Pons (tissue), 1 donor: ENCODE results near the gene CLIP4.

Experiments
- DNase-seq: peaks from one replicate; pipeline ENCODE4 v3.0.0-alpha.2; 2016; ENCODE audit warnings: low spot score

CLIP4 gene

DNA sequence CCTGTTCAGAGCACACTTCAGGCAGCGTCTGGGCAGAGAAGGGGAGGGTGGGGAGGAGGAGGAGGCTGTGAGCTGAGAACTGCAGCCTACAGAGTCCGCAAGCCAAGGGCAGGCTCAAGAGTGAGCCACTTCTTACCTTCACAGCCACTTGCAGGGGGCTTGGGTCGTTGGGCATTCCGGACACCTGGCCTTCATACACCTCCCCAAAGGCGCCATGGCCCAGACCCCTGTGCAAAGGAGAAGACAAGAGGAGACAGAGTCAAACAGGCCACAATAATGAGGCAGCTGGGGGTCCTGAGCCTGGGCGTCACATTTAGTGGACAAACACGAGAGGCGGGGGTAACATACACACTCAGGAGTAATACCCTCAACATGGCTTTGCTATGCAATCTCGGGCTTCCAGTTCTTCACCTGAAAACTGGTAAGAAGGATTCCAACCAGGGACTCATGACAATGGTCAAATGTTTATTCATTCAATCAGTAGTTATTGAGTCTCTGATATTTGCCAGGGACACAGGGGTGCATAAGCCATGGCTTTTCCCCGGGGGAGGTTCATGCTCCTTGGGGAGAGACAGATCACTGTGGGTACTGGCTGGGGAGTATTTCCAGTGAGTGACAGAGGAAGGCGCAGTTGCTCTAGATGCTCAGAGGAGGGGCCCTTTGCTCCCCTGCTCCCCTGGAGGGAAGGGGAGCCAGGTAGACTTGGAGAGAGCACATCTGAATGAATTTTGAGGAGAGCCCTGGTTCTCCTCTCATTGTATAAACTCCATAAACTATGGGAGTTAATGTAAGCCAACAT, 107.4 kb downstream of the CLIP4 start:
- no peak for DNase-seq

- no peak for DNase-seq
Observed at GRCh38 chr2:29223257-29223656, 108.0 kb downstream of the CLIP4 start.

DNA sequence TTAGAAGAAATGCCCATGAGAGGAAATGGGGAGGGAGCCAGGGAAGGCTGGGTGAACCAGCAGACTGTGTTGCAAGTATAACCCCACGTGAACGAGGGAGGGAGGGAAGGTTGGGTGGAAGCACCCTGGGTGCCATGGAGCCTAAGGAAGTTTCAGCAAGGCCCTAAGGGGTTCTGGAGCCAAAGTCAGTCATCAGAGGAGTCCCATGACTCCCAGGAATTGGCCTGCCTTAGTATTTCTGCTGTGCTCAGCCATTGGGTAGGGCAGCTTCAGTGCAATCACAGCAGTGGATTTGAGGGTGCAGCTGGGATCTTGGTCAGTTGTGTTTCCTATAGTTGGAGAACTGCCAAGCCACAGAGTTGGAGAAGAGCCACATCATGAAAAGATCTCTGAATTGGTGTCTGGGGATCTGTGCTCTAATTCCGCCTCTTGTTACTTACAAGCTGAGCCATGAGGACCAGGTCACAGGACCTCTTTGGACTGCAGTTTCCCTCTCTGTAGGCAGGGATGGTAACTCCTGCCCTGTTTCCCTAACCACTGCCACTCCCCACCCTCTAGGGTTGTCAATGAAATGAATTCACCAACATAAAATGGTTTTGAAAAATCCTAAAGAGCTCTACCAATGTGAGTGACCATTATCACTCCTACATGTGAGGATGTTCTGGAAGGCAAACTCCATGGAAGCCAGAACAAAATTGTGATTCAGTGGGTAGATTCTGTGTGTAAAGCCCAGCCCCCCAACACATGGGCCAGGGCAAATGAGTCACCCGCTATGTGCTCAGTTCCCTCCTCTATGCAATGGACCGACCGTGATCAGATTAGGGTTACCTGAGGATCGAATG, 108.9 kb downstream of the CLIP4 start:
- peak; percentile 62 for DNase-seq

GRCh38 chr2:29224693-29225551, 109.7 kb downstream of the CLIP4 start:
- DNase-seq = no peak

DNA sequence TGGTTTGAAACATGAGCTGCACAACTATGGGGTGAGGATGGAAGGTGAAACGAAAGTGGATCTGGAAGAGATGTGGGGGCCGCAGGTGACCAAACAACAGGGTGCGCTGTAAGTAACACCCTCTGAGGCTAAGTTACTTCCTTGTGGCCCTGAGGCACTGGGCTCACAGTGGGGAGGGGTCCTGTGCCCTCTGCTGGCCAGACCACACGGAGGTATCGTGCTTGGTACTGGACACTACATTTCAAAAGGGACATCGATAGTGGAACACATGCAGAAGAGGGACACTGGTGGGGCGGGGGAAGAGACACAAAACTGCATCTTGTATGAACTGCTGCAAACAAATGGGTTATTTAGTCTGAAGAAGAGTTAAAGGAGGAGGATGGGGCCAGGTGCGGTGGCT, 110.6 kb downstream of the CLIP4 start:
- DNase-seq = no peak

DNA sequence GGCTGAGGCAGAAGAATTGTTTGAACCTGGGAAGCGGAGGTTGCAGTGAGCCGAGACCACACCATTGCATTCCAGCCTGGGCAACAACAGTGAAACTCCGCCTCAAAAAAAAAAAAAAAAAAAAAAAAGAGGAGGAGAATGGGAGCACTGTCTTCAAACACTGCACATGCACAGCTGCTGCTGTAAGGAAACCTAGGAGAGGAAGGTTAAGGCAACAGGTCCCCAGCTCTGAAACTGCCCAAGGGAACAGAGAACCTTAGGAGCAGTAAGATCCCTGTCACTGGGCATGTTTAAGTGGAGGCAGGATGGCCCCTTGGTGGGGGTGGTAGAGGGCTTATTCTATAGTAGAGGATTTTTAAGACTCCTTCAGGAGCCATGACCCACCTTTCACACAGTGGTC, 111.2 kb downstream of the CLIP4 start:
- no peak for DNase-seq

DNA sequence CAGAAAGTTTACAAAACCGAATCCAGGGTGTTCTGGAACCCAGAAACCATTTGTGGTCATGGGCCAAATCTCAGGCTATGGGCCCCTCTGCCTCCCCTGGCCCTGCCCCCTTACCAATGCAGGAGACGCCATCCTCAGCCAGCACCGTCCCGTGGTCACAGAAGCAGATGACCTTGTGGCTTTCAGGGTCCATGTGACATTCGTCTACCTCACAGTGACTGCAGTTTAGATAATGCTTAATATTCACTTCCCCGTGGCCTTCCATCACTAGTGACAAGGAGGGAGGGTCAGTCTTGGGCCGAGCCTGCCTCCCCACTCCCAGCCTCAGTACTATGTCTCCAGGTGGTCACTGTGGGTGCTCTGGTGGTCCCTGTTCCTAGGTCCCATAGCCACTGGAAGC, 111.6 kb downstream of the CLIP4 start:
- DNase-seq = no peak

- DNase-seq = no peak
Observed at GRCh38 chr2:29227935-29228675, 112.9 kb downstream of the CLIP4 start.

- DNase-seq = no peak
Observed at GRCh38 chr2:29228947-29229346, 113.7 kb downstream of the CLIP4 start.

- DNase-seq = no peak
Observed at GRCh38 chr2:29229640-29230039, 114.4 kb downstream of the CLIP4 start.

DNA sequence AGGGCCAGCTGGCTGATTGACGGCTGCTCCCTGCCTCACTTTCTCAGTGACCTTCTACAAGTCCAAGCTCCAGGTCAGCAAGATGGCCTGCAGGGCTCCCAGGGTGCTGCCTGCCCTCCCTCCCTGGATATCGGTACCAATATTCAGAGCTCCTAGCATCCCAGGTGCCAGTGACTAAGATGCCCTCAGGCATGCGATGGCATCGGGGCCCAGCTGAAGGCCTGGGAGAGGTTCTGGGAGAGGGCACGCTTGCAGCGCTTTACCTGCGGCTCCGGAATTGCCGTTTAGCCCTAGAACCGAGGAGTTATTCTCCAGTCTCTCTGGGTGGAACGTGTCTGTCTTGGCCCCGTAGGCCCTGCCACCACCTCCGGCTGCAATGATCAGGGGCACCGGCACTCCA, 116.8 kb downstream of the CLIP4 start:
- no peak for DNase-seq

DNA sequence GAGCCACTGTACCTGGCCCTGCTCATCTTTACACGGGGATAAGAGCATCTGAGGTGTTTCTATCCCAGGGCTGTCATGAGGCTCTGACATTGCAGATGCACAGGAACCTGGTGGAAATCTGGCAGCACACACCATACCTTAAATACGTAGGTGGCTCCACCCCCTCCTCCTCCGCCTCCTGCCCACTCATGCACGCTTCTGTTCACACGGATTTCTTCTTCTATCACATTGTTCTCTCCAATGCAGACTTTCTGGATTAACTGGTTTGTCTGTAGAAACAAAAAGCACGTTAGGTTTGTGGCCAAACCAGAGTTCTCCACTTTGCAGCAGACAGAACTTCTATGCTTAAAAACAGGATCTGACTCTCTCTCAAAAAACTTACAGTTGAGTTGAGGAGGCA, 118.2 kb downstream of the CLIP4 start:
- DNase-seq = no peak

DNA sequence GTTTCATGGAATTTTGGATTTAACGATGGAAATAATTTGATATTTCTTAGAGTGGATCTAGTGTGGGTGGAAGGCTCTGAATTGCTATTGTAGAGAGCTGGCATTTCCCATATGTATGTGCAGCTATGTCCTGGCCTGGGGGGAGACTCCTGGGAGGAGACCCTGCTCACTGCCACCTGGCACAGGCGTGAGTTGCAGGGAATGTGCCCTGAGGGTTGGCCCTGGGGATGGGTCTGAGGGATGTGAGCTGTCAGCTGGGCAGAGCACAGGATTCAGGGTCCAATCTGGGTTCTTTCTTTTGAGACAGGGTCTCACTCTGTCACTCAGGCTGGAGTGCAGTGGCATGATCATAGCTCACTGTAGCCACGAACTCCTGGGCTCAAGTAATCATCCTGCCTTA, 120.2 kb downstream of the CLIP4 start:
- DNase-seq = no peak

- DNase-seq = no peak
Observed at GRCh38 chr2:29236074-29236473, 120.9 kb downstream of the CLIP4 start.

- no peak for DNase-seq
Observed at GRCh38 chr2:29238497-29238896, 123.3 kb downstream of the CLIP4 start.
